Measurements from ENCODE around the gene PCGF1.

PCGF1 gene

DNA sequence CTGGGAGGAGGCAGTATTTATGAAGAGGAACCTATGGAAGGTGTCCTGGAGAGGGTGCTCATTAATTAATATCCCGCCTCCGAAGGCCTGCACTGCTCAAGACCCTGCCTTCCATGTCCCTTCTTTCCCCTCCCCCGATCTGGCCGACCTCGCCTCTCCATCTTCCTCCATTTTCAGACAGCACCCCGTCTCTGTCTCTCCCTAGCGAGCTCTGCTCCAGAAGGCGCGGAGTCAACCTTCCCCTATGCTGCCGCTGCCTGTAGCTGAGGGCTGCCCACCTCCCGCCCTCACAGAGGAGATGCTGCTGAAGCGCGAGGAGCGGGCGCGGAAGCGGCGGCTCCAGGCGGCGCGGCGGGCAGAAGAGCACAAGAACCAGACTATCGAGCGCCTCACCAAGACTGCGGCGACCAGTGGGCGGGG lies 50.4 kb downstream of the PCGF1 start:
- in situ Hi-C loops (cut with MboI; ENCODE audit: low pct_unique_long_range_greater_than_20kb, low sequenced_read_pairs, unreplicated experiment): no loop called here
- no peak for TF ChIP-seq CTCF (IDR thresholded peaks at IDR 0.05; ENCODE audit: extremely low read depth, insufficient read depth, missing control alignments)
- DNase-seq (ENCODE audit: low spot score): no peak
